DMS79 (cell line): ENCODE data around the gene ARMC3.

Experiments
- DNase-seq: peaks from one replicate; lab custom pipeline; 2025; lab: John Stamatoyannopoulos, UW

The ARMC3 gene

DNA sequence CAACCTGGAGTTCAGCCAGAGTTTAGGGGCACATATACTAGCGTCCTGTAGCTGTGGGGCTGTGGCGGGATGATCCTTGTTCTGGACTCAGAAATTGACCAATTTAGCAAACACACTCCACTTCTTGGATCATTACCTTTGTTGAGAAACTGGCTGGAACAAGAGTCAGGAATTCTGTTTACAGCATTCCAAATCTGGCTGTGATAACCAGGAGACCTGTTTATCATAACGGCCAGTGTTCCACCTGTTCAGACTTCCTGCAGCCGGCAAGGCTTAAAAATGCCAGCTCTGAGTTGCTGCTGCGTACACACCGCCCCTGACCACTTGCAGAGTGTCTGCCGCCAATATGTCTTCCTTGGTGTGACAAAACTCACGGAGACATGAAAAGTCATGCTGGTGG is 64.8 kb downstream of the ARMC3 start:
- DNase-seq, result no peak

DNA sequence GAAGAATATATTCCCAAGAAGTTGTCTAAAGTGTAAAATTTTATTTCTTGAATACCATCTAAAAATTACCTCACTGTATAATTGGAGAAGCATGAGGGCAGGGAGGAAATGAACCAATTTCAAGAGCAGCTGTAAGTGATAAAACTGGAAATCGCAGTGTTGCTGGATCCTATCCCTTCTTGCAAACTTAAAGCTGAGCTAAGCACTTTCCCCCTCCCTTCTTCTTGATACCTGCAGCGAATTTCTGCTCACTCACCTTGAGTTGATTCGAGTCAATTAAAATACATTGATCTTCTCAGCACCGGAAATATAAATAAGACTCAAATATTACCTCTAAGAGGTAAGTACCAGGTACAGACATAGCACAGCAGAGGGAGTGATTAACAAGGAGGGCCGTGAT is 65.5 kb downstream of the ARMC3 start:
- DNase-seq, result no peak

DNA sequence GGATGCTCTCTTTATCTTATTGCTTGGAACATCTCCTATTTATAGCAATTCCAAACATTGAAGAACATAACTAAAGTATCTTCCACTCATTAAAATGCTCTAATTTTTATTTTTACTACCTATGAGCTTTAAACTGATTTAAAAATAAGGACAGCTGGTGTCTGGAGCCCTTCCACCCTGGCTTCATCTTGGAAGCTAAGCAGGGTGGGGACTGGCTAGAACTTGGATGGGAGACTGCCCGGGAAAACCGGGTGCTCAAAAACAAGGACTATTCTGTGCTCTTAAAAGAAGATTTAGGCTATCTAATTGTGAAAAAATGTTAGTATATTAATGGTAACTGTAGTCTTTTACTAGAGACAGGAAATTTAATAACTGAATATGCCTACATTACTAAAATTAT is 69.2 kb downstream of the ARMC3 start:
- no peak for DNase-seq

- no peak for DNase-seq
These were observed 70.2 kb downstream of the ARMC3 start for GRCh38 chr10:22998091-22998490.

DNA sequence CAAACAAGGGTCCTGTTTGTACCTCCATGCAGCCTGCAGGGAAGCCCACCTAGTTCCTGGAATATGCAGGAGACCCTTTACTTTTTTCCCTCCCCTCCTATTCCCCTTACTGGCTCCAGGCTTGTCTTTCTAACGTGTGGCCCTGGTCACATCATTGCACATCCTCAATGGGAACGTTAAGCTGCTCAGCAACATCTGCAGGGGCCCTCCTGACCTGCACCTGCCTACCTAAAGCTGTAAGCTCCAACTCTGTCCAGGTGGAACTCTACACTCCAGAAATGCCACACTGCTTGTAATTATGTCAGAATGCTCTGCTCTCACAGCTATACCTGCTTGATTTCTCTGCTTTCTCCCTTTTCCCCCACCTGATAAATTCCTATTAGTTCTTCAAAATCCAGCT is 72.1 kb downstream of the ARMC3 start:
- DNase-seq, result no peak

DNA sequence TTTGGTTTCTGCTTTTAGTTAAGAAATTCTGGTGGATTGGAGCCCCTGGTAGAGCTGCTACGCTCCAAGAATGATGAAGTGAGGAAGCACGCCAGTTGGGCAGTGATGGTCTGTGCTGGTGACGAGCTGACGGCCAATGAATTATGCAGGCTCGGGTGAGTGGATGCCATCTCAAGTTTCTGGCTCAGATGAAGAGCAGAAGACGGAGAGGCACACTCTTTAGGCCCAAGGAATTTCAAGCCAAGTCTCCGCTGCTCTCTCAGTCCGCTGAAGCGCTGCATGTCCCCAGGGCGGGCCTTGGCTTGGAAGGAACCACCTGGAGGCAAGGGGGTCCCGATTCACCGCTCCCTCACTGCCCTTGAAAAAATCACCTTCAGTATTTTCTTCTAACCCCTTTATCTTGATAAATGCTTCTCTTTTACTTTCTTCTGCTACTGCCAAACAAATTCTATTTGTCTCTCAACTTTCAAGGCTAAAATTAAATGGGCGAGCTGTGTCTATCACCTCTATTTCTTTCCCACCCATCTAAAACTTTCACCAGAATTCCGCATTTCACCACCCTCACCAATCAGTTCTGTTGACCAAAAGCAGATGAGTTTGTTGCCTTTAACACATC is 74.2 kb downstream of the ARMC3 start:
- DNase-seq, result no peak

GRCh38 chr10:23005150-23005549 is 77.3 kb downstream of the ARMC3 start:
- DNase-seq, result no peak

DNA sequence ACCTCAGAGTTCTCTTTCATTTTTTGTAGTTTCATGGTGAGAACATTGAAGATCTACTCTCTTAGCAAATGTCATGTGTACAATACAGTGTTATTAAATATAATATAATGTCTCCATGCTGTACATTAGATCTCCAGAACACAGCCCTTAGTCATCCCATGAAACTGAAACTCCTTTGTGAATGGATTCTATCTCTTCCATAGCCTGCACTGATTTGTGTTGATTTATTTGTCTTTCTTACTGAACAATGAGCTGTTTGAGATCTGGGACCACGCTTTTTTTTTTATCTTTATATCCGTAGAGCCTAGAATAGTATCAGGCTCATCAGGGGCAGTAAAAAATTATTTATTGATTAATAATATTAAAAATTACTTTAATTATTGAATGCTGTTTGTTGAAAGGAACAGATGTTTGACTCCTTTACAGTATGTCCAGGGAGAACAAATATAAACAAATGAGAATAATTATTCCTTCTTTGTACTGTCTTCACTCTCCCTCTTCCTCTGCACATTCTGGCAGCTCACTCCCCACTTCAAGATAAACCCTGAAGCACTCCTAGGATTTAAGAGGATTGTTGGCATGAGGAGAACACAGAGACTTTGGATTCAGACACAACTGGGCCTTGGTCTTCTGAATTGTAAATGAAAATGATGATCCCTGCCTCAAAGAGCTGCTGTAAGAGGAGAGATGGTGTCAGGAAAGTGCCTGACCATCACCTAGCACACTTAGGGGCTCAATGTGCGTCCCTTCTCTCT is 85.9 kb downstream of the ARMC3 start:
- DNase-seq, result no peak

DNA sequence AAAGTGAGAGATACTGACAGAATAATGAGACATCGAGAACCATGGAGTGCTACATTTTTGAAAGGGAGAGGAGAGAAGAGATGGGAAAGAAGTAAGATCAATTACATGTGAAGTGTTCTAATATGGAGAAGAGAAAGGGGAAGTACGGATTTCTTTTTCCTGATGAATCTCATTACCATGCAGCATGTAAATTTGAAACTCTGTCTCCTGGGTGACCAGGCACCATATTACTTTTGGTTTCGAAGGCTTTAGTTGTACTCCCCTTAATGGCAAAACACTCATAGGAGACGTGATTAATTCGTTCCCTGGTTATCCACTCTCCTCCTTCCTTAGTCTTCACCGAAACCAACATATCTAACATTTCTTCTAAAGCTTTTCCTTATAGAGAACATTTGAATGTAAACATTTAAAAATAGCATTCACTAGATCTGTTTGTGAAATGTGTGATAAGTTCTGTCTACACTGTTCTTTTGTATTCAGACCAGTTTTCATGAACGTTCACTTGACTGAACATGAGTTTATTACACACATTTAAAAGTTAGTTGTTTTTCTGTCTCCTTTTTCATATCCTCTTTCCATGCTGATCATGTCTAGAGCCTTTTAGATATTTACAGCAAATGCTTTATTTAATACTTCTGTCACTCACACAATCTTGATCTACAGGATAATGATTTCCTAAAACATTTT is 87.3 kb downstream of the ARMC3 start:
- no peak for DNase-seq

- DNase-seq, result no peak
These were observed 88.8 kb downstream of the ARMC3 start for GRCh38 chr10:23016636-23017035.

GRCh38 chr10:23019633-23020032 is 91.8 kb downstream of the ARMC3 start:
- DNase-seq, result no peak

- DNase-seq, result no peak
These were observed 93.6 kb downstream of the ARMC3 start for GRCh38 chr10:23021430-23021829.

DNA sequence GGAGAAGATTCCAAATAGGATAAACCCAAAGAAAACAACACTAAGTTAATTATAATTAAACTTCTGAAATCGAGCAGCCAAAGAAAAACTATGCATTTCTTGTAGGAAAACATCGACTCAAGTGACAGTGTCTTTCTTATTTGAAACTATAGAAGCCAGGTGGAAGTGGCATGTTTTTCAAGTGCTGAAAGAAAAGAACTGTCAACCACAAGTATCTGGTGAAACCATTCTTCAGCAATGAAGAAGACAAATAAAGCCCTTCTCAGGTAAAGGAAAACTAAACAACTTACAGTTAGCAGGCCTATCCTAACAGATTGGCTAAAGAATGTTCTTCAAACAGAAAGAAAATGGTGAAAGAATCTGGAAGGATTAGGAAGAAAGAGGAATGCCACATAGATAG is 96.1 kb downstream of the ARMC3 start:
- DNase-seq, result no peak

- no peak for DNase-seq
These were observed 103.5 kb downstream of the ARMC3 start for GRCh38 chr10:23031318-23031717.

GRCh38 chr10:23034790-23035189 is 106.9 kb downstream of the ARMC3 start:
- no peak for DNase-seq

- DNase-seq, result no peak
These were observed 107.7 kb downstream of the ARMC3 start for GRCh38 chr10:23035569-23035968.

GRCh38 chr10:23037152-23037551 is 109.3 kb downstream of the ARMC3 start:
- DNase-seq, result no peak

- no peak for DNase-seq
These were observed 109.7 kb downstream of the ARMC3 start for GRCh38 chr10:23037561-23037960.

DNA sequence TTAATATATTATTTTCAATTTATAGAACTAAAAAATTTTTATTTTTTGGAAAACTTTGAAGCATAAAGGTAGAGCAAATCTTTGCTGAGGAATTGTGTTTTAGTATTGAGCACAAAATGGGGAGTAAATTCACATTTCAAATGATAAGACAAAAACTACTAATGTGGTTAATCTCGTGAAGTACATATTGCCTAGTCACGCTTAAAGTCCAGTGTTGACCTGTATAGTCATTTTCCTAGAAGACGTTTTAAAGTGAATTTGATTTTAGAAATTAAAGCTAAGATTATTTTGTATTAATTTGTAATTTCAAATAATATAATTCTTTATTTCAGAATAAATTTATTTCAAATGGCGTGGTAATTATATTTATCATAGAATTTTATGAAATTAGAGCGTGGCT is 110.3 kb downstream of the ARMC3 start:
- no peak for DNase-seq

GRCh38 chr10:23040002-23040401 is 112.1 kb downstream of the ARMC3 start:
- DNase-seq, result no peak

GRCh38 chr10:23046027-23046426 is 118.2 kb downstream of the ARMC3 start:
- DNase-seq, result peak; percentile 25

GRCh38 chr10:23047201-23048050 is 119.6 kb downstream of the ARMC3 start:
- DNase-seq, result no peak
